ENCODE results near the gene C9orf43.
A peak's percentile ranks its signal among the peaks of the same experiment; 100 is the strongest.
"Not testable (repeated sequence)": the region's sequence is repeated elsewhere in the genome, so short reads cannot be mapped to it uniquely, and the experiment has no call there.

The C9orf43 gene

GRCh38 chr9:113410207-113410864 lies at the start of gene C9orf43, which contains the start of gene POLE3:
TSS of gene C9orf43 (plus strand) at chr9:113410747. CDS start at chr9:113413494, 2,747 bp downstream.
TSS of gene POLE3 (minus strand) at chr9:113410675. CDS start at chr9:113410293, 382 bp downstream.
- H3K36me3 ChIP-seq (ENCODE audit: control insufficient read depth, insufficient read depth, low read length) = peaks cover 9% of the 10 kb centered on the region
- peak; percentile 99 for DNase-seq (ENCODE audit: extremely low read depth, insufficient read length)
- no peaks in the 10 kb centered on the region for H3K27me3 ChIP-seq (replicated peaks; ENCODE audit: control insufficient read depth, insufficient read depth, low read length)
- no peak for TF ChIP-seq CTCF (IDR thresholded peaks at IDR 0.05; ENCODE audit: insufficient read depth, low read length, poor library complexity, severe bottlenecking)
- H3K4me3 ChIP-seq (replicated peaks; ENCODE audit: low read depth, low read length) = peak within 1 kb of the TSS; percentile 91

GRCh38 chr9:113361304-113362018 lies 49.1 kb upstream of the C9orf43 start:
- no peak for DNase-seq (ENCODE audit: extremely low read depth, insufficient read length)
- Histone ChIP-seq H3K4me3 (replicated peaks; ENCODE audit: low read depth, low read length) (no peak overlapping the region), H3K36me3 (ENCODE audit: control insufficient read depth, insufficient read depth, low read length) (no peaks in the 10 kb centered on the region), H3K27me3 (replicated peaks; ENCODE audit: control insufficient read depth, insufficient read depth, low read length) (no peaks in the 10 kb centered on the region; the same call in 1 of the 2 replicates)
- TF ChIP-seq CTCF (IDR thresholded peaks at IDR 0.05; ENCODE audit: insufficient read depth, low read length, poor library complexity, severe bottlenecking) = no peak

- H3K36me3 ChIP-seq (ENCODE audit: control insufficient read depth, insufficient read depth, low read length) = no peaks in the 10 kb centered on the region
- DNase-seq (ENCODE audit: extremely low read depth, insufficient read length) = no peak
- H3K27me3 ChIP-seq (replicated peaks; ENCODE audit: control insufficient read depth, insufficient read depth, low read length) = no peaks in the 10 kb centered on the region; the same call in 1 of the 2 replicates
- no peak for TF ChIP-seq CTCF (IDR thresholded peaks at IDR 0.05; ENCODE audit: insufficient read depth, low read length, poor library complexity, severe bottlenecking)
- H3K4me3 ChIP-seq (replicated peaks; ENCODE audit: low read depth, low read length) = no peak overlapping the region
Observed at GRCh38 chr9:113363336-113363735, 47.2 kb upstream of the C9orf43 start.

- Histone ChIP-seq H3K4me3 (replicated peaks; ENCODE audit: low read depth, low read length) (no peak overlapping the region), H3K36me3 (ENCODE audit: control insufficient read depth, insufficient read depth, low read length) (no peaks in the 10 kb centered on the region), H3K27me3 (replicated peaks; ENCODE audit: control insufficient read depth, insufficient read depth, low read length) (no peaks in the 10 kb centered on the region; the same call in 1 of the 2 replicates)
- TF ChIP-seq CTCF (IDR thresholded peaks at IDR 0.05; ENCODE audit: insufficient read depth, low read length, poor library complexity, severe bottlenecking) = no peak
- DNase-seq (ENCODE audit: extremely low read depth, insufficient read length) = no peak
Observed at GRCh38 chr9:113364951-113365350, 45.6 kb upstream of the C9orf43 start.

GRCh38 chr9:113365652-113366051 lies 44.9 kb upstream of the C9orf43 start:
- H3K27me3 ChIP-seq (replicated peaks; ENCODE audit: control insufficient read depth, insufficient read depth, low read length); H3K36me3 ChIP-seq (ENCODE audit: control insufficient read depth, insufficient read depth, low read length); H3K4me3 ChIP-seq (replicated peaks; ENCODE audit: low read depth, low read length); DNase-seq (ENCODE audit: extremely low read depth, insufficient read length): not testable (repeated sequence)

GRCh38 chr9:113368348-113368981 lies 42.1 kb upstream of the C9orf43 start:
- DNase-seq (ENCODE audit: extremely low read depth, insufficient read length) = no peak
- Histone ChIP-seq H3K4me3 (replicated peaks; ENCODE audit: low read depth, low read length) (no peak overlapping the region), H3K27me3 (replicated peaks; ENCODE audit: control insufficient read depth, insufficient read depth, low read length) (no peaks in the 10 kb centered on the region), H3K36me3 (ENCODE audit: control insufficient read depth, insufficient read depth, low read length) (peaks cover 2% of the 10 kb centered on the region; the same call in 1 of the 2 replicates)
- no peak for TF ChIP-seq CTCF (IDR thresholded peaks at IDR 0.05; ENCODE audit: insufficient read depth, low read length, poor library complexity, severe bottlenecking)
